PC-3 (cell line): ENCODE results near the gene AKAP13. TPM values are rescaled to one million over a fixed set of nuclear protein-coding genes. Genes with fewer than 3 reads are reported as not detected.

Experiments
- ATAC-seq: fragments of 200-7000 bp; cut with Tn5 transposase; 2 replicates; pipeline ENCODE4 v1.9.1; 2020; ENCODE audit warnings: mild to moderate bottlenecking, moderate library complexity
- BruUV-seq: library from RNA; stranded (reverse); fragments of 400-500 nt; replicated peaks from 2 replicates; lab custom pipeline; 2021; lab: Mats Ljungman, UMichigan
- CTCF ChIA-PET: fragments of 300-600 bp; sonication (Branson Sonifier 250); formaldehyde crosslinking; loops from one replicate; lab custom pipeline; 2022; ENCODE audit warnings: antibody characterized with exemption; lab: Charles Lee
- POLR2A ChIA-PET: fragments of 300-600 bp; sonication (Branson Sonifier 250); formaldehyde crosslinking; loops from one replicate; lab custom pipeline; 2022; ENCODE audit warnings: antibody characterized with exemption; ENCODE audit not compliant: unreplicated experiment; lab: Charles Lee
- DNase-seq: peaks from one replicate; pipeline ENCODE4 v3.0.0-alpha.2; 2015
- H2AFZ ChIP-seq: fragments of 300-600 bp; sonication (generic); 2 replicates; pipeline ENCODE4 v1.6.0; 2016; ENCODE audit warnings: antibody characterized with exemption, low read length
- H3F3A ChIP-seq: fragments of 300-600 bp; sonication (generic); one replicate; pipeline ENCODE4 v1.6.0; 2017; ENCODE audit warnings: antibody characterized with exemption, low read length, control low read depth, mild to moderate bottlenecking; ENCODE audit not compliant: unreplicated experiment
- H3K27ac ChIP-seq: fragments of 300-600 bp; sonication (generic); 2 replicates; pipeline ENCODE4 v1.5.1; 2016; ENCODE audit warnings: mild to moderate bottlenecking, low read length
- H3K27me3 ChIP-seq: fragments of 300-600 bp; sonication (generic); 2 replicates; pipeline ENCODE4 v1.6.1; 2016; ENCODE audit warnings: low read length, mixed read lengths
- H3K36me3 ChIP-seq: fragments of 300-600 bp; sonication (generic); 2 replicates; pipeline ENCODE4 v1.6.1; 2016; ENCODE audit warnings: low read depth, mixed run types, low read length, mixed read lengths
- H3K4me1 ChIP-seq: fragments of 300-600 bp; sonication (generic); 2 replicates; pipeline ENCODE4 v1.5.1; 2016; ENCODE audit warnings: low read length; ENCODE audit not compliant: insufficient read depth
- H3K4me2 ChIP-seq: fragments of 300-600 bp; sonication (generic); 2 replicates; pipeline ENCODE4 v1.6.0; 2016; ENCODE audit warnings: low read length
- H3K4me3 ChIP-seq: fragments of 300-600 bp; sonication (generic); 2 replicates; pipeline ENCODE4 v1.5.1; 2016; ENCODE audit warnings: mild to moderate bottlenecking, low read length, mixed read lengths
- H3K79me2 ChIP-seq: fragments of 300-600 bp; sonication (generic); 2 replicates; pipeline ENCODE4 v1.6.1; 2017; ENCODE audit warnings: low read length, mixed read lengths
- H3K9ac ChIP-seq: fragments of 300-600 bp; sonication (generic); 2 replicates; pipeline ENCODE4 v1.6.0; 2016; ENCODE audit warnings: mild to moderate bottlenecking, low read length
- H3K9me2 ChIP-seq: fragments of 300-600 bp; sonication (generic); replicated peaks from 2 replicates; pipeline ENCODE4 v1.6.1; 2016; ENCODE audit warnings: mixed run types, low read length, mixed read lengths
- H3K9me3 ChIP-seq: fragments of 300-600 bp; sonication (generic); 2 replicates; pipeline ENCODE4 v1.6.1; 2016; ENCODE audit warnings: low read length, mixed read lengths
- H4K20me1 ChIP-seq: fragments of 300-600 bp; sonication (generic); 2 replicates; pipeline ENCODE4 v1.6.1; 2016; ENCODE audit warnings: low read length, mixed read lengths
- CTCF ChIP-seq: fragments of 300-600 bp; sonication (generic); conservative IDR thresholded peaks from 2 replicates; pipeline ENCODE4 v1.5.1; 2017; ENCODE audit warnings: antibody characterized with exemption, low read depth, mild to moderate bottlenecking, low read length
- EZH2 ChIP-seq: fragments of 300-600 bp; sonication (generic); IDR thresholded peaks from one replicate; pipeline ENCODE4 v1.6.1; 2017; ENCODE audit warnings: antibody characterized with exemption, mild to moderate bottlenecking, low read length; ENCODE audit not compliant: unreplicated experiment
- EZH2phosphoT487 ChIP-seq: fragments of 300-600 bp; sonication (generic); IDR thresholded peaks from 2 replicates; pipeline ENCODE4 v1.6.1; 2018; ENCODE audit warnings: mild to moderate bottlenecking, antibody characterized with exemption, low read length, borderline replicate concordance
- intact Hi-C: fragments of 100-400 bp; cut with micrococcal nuclease; formaldehyde crosslinking; loops from 2 replicates; pipeline ENCODE4 v1.9.0; 2023
- total RNA-seq: library from RNA; depleted of rRNA; stranded (reverse); fragments of >200 nt; gene quantifications from 2 replicates; pipeline ENCODE4 v1.2.3, GENCODE V29; 2014

AKAP13 gene
- total RNA-seq, 1 experiment from 2014 or later, result 36.8 TPM

- Histone ChIP-seq H3K9ac (no peak overlapping the region), H3K4me1 (no peaks in the 10 kb centered on the region), H4K20me1 (0 out of 2 replicates have a peak, but pooled peaks cover 3% of the 10 kb centered on the region), H2AFZ (no peak overlapping the region), H3K4me3 (no peak overlapping the region), H3K9me2 (no peaks in the 10 kb centered on the region), H3K27me3 (no peaks in the 10 kb centered on the region), H3K27ac (no peak overlapping the region), H3K36me3 (peaks cover 11% of the 10 kb centered on the region; the same call in 1 of the 2 replicates), H3K79me2 (peaks cover 91% of the 10 kb centered on the region), H3F3A (no peaks in the 10 kb centered on the region), H3K9me3 (no peaks in the 10 kb centered on the region), H3K4me2 (no peak overlapping the region)
- no TSS peak for BruUV-seq
- intact Hi-C loops, result no loop called here
- CTCF ChIA-PET, result no interaction called here
- DNase-seq (no peak), ATAC-seq (no peak)
- POLR2A ChIA-PET, result no interaction called here
- TF ChIP-seq CTCF (no peak), EZH2 (no peak), EZH2phosphoT487 (no peak)
Measured at GRCh38 chr15:85453144-85453872, 72.9 kb downstream of the AKAP13 start.

- intact Hi-C loops, result no loop called here
- CTCF ChIA-PET, result no interaction called here
- BruUV-seq, result no TSS peak
- no peak overlapping the region for H3K9ac ChIP-seq
- H3F3A ChIP-seq, result no peaks in the 10 kb centered on the region
- no peaks in the 10 kb centered on the region for H3K27me3 ChIP-seq
- DNase-seq (no peak), ATAC-seq (no peak)
- H3K36me3 ChIP-seq, result peaks cover 11% of the 10 kb centered on the region; the same call in 1 of the 2 replicates
- H3K27ac ChIP-seq, result no peak overlapping the region
- no peak overlapping the region for H3K4me2 ChIP-seq
- no peak overlapping the region for H2AFZ ChIP-seq
- no peaks in the 10 kb centered on the region for H3K9me3 ChIP-seq
- TF ChIP-seq CTCF (no peak), EZH2 (no peak), EZH2phosphoT487 (no peak)
- H3K79me2 ChIP-seq, result peaks cover 80% of the 10 kb centered on the region
- no peak overlapping the region for H3K4me3 ChIP-seq
- POLR2A ChIA-PET, result no interaction called here
- peaks cover 8% of the 10 kb centered on the region for H3K4me1 ChIP-seq
- 0 out of 2 replicates have a peak, but pooled peaks cover 3% of the 10 kb centered on the region for H4K20me1 ChIP-seq
- no peaks in the 10 kb centered on the region for H3K9me2 ChIP-seq
Measured at GRCh38 chr15:85454403-85454802, 74.0 kb downstream of the AKAP13 start.

- Histone ChIP-seq H3K9me3 (no peaks in the 10 kb centered on the region), H3K27me3 (no peaks in the 10 kb centered on the region), H3F3A (no peaks in the 10 kb centered on the region), H3K9me2 (no peaks in the 10 kb centered on the region), H3K4me3 (no peak overlapping the region), H3K9ac (no peak overlapping the region), H2AFZ (no peak overlapping the region), H3K36me3 (peaks cover 5% of the 10 kb centered on the region; the same call in 1 of the 2 replicates), H3K4me2 (no peak overlapping the region), H3K79me2 (peaks cover 79% of the 10 kb centered on the region), H3K27ac (no peak overlapping the region), H4K20me1 (peaks cover 5% of the 10 kb centered on the region; the same call in 1 of the 2 replicates), H3K4me1 (peaks cover 8% of the 10 kb centered on the region)
- no peak for TF ChIP-seq EZH2
- TF ChIP-seq EZH2phosphoT487, result no peak
- TF ChIP-seq CTCF, result no peak
- DNase-seq, result no peak
- ATAC-seq, result no peak
- ChIA-PET POLR2A (interaction anchor here (0.5 kb wide), 1 partner anchor 75 kb away, joined by 3 read pairs; the partner anchor contains the start of gene AKAP13), CTCF (no interaction called here)
- BruUV-seq, result no TSS peak
- intact Hi-C loops, result no loop called here
Measured at GRCh38 chr15:85455891-85456290, 75.5 kb downstream of the AKAP13 start.
